ENCODE measurements around the gene IL36A.

- TF ChIP-seq EZH2 (IDR thresholded peaks at IDR 0.05; ENCODE audit: low read length) (no peak), CTCF (optimal IDR thresholded peaks at IDR 0.05 in 1 of 3, IDR thresholded peaks at IDR 0.05 in 1 of 3, conservative IDR thresholded peaks at IDR 0.05 in 1 of 3; ENCODE audit: extremely low read depth in 1 of 3, insufficient read depth in 2 of 3, low read length in 3 of 3) (no peak)
These were observed 42.7 kb upstream of the IL36A start for GRCh38 chr2:112962308-112963175.
